Measurements from ENCODE around the gene MPP4.

GRCh38 chr2:201680743-201681142 is 17.7 kb downstream of the MPP4 start:
- TF ChIP-seq CTCF (IDR thresholded peaks at IDR 0.05; ENCODE audit: insufficient read depth, low read depth, low read length) (peak; percentile 32), EZH2 (IDR thresholded peaks at IDR 0.05; ENCODE audit: insufficient read depth, low read length) (no peak)

Measured in astrocyte (in vitro differentiated cells and primary cell).